ENCODE data around the gene AP1B1. TPM values are rescaled to one million over a fixed set of nuclear protein-coding genes. Genes with fewer than 3 reads are reported as not detected.
"Not testable (repeated sequence)": the region's sequence is repeated elsewhere in the genome, so short reads cannot be mapped to it uniquely, and the experiment has no call there.

AP1B1 gene
- 98.4 TPM for polyA plus RNA-seq (2013, experiment 1 of 2)
- 70.3 TPM for polyA plus RNA-seq (2013, experiment 2 of 2)

DNA sequence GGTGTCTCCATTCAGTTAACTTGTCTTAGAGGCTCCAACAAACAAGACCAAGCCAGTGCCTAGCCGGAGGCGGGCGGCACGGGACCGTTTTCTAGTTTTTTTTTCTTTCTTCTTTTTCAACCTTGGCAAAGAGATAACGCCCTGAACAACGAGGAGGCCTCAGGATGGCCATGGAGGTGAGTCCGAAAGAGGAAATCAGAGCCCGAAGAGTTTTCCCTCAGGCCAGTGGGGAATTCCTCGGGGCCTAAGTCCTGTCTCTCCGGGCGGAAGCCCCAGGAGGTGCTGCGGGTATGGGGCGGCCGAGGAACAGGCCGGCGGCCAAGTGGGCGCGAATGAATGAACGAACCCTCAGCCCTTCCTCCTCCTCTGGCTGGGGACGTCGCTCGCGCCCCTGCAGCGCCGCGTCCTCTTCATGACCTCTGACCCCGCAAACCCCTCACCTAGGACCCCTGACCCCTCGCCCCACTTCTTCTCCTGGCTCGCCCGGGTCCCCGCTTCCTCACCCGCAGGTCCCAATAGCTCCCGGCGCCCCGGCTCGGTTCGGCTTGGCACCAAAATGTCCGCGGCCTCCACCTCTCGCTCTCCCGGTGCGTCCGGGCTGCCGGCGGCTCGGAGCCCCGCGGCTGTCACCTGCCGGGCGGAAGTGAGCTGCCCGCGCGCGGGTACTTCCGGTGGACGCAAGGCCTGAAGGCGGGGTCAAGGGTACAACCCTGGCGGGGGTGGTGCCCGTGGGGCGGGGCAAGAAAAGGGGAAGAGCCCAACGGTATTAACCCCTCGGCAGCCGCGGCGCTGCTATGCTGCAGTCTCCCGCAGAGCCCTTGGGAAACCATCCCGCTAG lies at the start of gene AP1B1:
AP1B1 (minus strand) TSS at position 650 of the 838 bp plus-strand sequence. CDS start 21,327 bp downstream, outside the sequence.
- 1 to 2% methylated on average over 46 to 56 of the region's 68 CpGs for WGBS, 2 experiments (ENCODE audit: insufficient coverage in 2 of 2)
- Histone ChIP-seq H3K4me3 (ENCODE audit: extremely low read depth, insufficient read depth, low read length, poor library complexity, severe bottlenecking) (peak within 1 kb of the TSS; percentile 94), H3K27ac (ENCODE audit: low read depth, low read length, severe bottlenecking) (peak within 1 kb of the TSS; percentile 36), H3K4me1 (ENCODE audit: control insufficient read depth, insufficient read depth, low read length, poor library complexity, severe bottlenecking) (peaks cover 4% of the 10 kb centered on the region), H3K36me3 (ENCODE audit: control insufficient read depth, insufficient read depth, low read length) (peaks cover 9% of the 10 kb centered on the region), H3K9me3 (ENCODE audit: control insufficient read depth, low read length) (no peaks in the 10 kb centered on the region)

DNA sequence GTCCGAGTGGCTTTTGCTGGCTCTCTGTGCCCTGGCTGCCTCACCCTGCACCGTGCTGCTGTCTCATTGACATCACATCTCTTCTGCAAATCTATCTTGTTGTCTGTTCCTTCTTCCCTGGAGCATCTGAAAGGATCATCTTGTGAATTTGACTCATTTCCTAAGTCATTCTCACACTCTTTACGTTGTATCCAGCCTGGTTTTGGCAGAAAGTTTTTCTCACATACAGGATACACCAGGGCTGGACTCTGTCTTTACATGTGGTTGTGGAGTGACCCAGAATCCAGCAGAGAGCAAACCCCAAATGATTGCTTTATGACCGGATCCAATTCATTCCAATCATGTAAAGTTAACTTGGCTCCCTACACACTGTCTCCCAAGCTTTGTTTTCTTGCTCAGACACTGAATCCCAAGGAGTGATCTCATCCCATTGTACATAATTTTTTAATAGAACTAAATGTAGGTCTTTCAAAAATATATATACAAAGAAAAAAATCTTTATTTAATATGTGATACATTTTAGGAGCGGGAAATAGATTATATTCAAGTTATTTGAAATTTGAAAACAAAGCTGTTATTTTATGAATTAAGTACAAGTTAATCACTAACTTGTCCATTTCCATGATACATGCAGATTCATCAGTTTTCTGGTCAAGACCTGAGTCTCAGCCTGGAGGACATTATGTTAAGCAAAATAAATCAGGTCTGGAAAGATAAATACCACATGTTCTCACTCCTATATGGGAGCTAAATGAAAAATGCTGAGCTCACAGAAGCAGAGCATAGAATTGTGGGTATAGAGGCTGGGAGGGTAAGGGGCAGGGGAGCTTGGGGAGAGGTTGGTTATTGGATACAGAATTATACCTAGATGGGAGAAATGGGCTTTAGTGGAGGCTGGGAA lies 47.1 kb upstream of the AP1B1 start:
- Histone ChIP-seq H3K4me1 (ENCODE audit: control insufficient read depth, insufficient read depth, low read length, poor library complexity, severe bottlenecking) (no peaks in the 10 kb centered on the region), H3K36me3 (ENCODE audit: control insufficient read depth, insufficient read depth, low read length) (no peaks in the 10 kb centered on the region), H3K4me3 (ENCODE audit: extremely low read depth, insufficient read depth, low read length, poor library complexity, severe bottlenecking) (no peak overlapping the region), H3K9me3 (ENCODE audit: control insufficient read depth, low read length) (no peaks in the 10 kb centered on the region), H3K27ac (ENCODE audit: low read depth, low read length, severe bottlenecking) (no peak overlapping the region)
- 86% methylated on average over 2 of the region's 5 CpGs for WGBS, 2 experiments (ENCODE audit: insufficient coverage in 2 of 2)

DNA sequence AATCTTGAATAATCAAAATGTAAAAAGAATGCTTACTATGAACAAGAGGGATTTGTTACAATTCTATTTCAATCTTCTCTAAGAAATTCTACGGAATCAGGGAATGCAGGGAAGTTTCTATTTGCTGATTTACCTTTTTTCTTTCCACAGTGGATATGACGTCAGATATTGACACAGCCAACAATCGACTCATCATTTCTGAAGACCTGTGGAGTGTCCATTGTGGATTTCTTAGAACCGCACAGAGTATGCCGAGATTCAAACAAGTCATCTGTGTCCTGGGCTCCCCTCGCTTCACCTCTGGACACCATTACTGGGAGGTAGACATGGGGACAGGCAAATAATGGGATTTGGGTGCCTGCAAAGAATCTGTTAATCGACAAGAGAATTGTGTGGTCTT lies 45.9 kb upstream of the AP1B1 start:
- H3K9me3 ChIP-seq (ENCODE audit: control insufficient read depth, low read length): no peaks in the 10 kb centered on the region
- H3K4me3 ChIP-seq (ENCODE audit: extremely low read depth, insufficient read depth, low read length, poor library complexity, severe bottlenecking): no peak overlapping the region
- H3K36me3 ChIP-seq (ENCODE audit: control insufficient read depth, insufficient read depth, low read length): no peaks in the 10 kb centered on the region
- H3K4me1 ChIP-seq (ENCODE audit: control insufficient read depth, insufficient read depth, low read length, poor library complexity, severe bottlenecking): no peaks in the 10 kb centered on the region
- 92 to 99% methylated on average over 6 of the region's 7 CpGs for WGBS, 2 experiments (ENCODE audit: insufficient coverage in 2 of 2)
- no peak overlapping the region for H3K27ac ChIP-seq (ENCODE audit: low read depth, low read length, severe bottlenecking)

DNA sequence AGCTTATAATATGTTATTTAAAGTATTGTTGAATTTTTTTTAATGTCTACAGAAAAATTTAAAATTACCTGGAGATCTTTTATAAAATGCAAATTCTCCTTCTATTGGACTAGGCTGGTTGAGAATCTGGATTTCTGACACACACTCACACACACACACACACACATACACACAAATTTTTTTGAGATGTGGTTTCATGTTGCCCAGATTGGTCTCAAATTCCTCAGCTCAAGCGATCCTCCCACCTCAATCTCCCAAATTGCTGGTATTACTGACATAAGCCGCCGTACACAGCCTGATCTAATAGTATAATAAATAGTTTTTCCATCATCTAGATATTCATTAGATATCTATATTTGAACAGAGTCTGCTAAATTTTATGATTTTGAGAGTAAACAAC lies 45.5 kb upstream of the AP1B1 start:
- no CpG with 5 or more reads among the region's 3 CpGs for WGBS, 2 experiments (ENCODE audit: insufficient coverage in 2 of 2)
- no peaks in the 10 kb centered on the region for H3K9me3 ChIP-seq (ENCODE audit: control insufficient read depth, low read length)
- H3K4me1 ChIP-seq (ENCODE audit: control insufficient read depth, insufficient read depth, low read length, poor library complexity, severe bottlenecking): no peaks in the 10 kb centered on the region
- H3K36me3 ChIP-seq (ENCODE audit: control insufficient read depth, insufficient read depth, low read length): no peaks in the 10 kb centered on the region
- H3K27ac ChIP-seq (ENCODE audit: low read depth, low read length, severe bottlenecking): no peak overlapping the region
- no peak overlapping the region for H3K4me3 ChIP-seq (ENCODE audit: extremely low read depth, insufficient read depth, low read length, poor library complexity, severe bottlenecking)

GRCh38 chr22:29431986-29432385 lies 43.6 kb upstream of the AP1B1 start:
- H3K4me3 ChIP-seq (ENCODE audit: extremely low read depth, insufficient read depth, low read length, poor library complexity, severe bottlenecking): no peak overlapping the region
- WGBS, 2 experiments (ENCODE audit: insufficient coverage in 2 of 2): 36% methylated on average over 4 to 5 of the region's 5 CpGs
- no peaks in the 10 kb centered on the region for H3K4me1 ChIP-seq (ENCODE audit: control insufficient read depth, insufficient read depth, low read length, poor library complexity, severe bottlenecking)
- no peaks in the 10 kb centered on the region for H3K9me3 ChIP-seq (ENCODE audit: control insufficient read depth, low read length)
- no peaks in the 10 kb centered on the region for H3K36me3 ChIP-seq (ENCODE audit: control insufficient read depth, insufficient read depth, low read length)
- no peak overlapping the region for H3K27ac ChIP-seq (ENCODE audit: low read depth, low read length, severe bottlenecking)

GRCh38 chr22:29427176-29427760 lies 38.9 kb upstream of the AP1B1 start:
- H3K9me3 ChIP-seq (ENCODE audit: control insufficient read depth, low read length): no peaks in the 10 kb centered on the region
- no peaks in the 10 kb centered on the region for H3K4me1 ChIP-seq (ENCODE audit: control insufficient read depth, insufficient read depth, low read length, poor library complexity, severe bottlenecking)
- no peak overlapping the region for H3K4me3 ChIP-seq (ENCODE audit: extremely low read depth, insufficient read depth, low read length, poor library complexity, severe bottlenecking)
- no peaks in the 10 kb centered on the region for H3K36me3 ChIP-seq (ENCODE audit: control insufficient read depth, insufficient read depth, low read length)
- 92 to 100% methylated on average over 1 of the region's 2 CpGs for WGBS, 2 experiments (ENCODE audit: insufficient coverage in 2 of 2)
- H3K27ac ChIP-seq (ENCODE audit: low read depth, low read length, severe bottlenecking): no peak overlapping the region

GRCh38 chr22:29426476-29426875 lies 38.1 kb upstream of the AP1B1 start:
- no peaks in the 10 kb centered on the region for H3K4me1 ChIP-seq (ENCODE audit: control insufficient read depth, insufficient read depth, low read length, poor library complexity, severe bottlenecking)
- no peaks in the 10 kb centered on the region for H3K9me3 ChIP-seq (ENCODE audit: control insufficient read depth, low read length)
- 85 to 95% methylated on average over 7 of the region's 7 CpGs for WGBS, 2 experiments (ENCODE audit: insufficient coverage in 2 of 2)
- no peaks in the 10 kb centered on the region for H3K36me3 ChIP-seq (ENCODE audit: control insufficient read depth, insufficient read depth, low read length)
- no peak overlapping the region for H3K4me3 ChIP-seq (ENCODE audit: extremely low read depth, insufficient read depth, low read length, poor library complexity, severe bottlenecking)
- H3K27ac ChIP-seq (ENCODE audit: low read depth, low read length, severe bottlenecking): no peak overlapping the region

GRCh38 chr22:29418704-29419103 lies 30.3 kb upstream of the AP1B1 start:
- not testable (repeated sequence) for H3K27ac ChIP-seq (ENCODE audit: low read depth, low read length, severe bottlenecking); H3K4me3 ChIP-seq (ENCODE audit: extremely low read depth, insufficient read depth, low read length, poor library complexity, severe bottlenecking); H3K4me1 ChIP-seq (ENCODE audit: control insufficient read depth, insufficient read depth, low read length, poor library complexity, severe bottlenecking); H3K9me3 ChIP-seq (ENCODE audit: control insufficient read depth, low read length); H3K36me3 ChIP-seq (ENCODE audit: control insufficient read depth, insufficient read depth, low read length)
- 70 to 75% methylated on average over 4 of the region's 5 CpGs for WGBS, 2 experiments (ENCODE audit: insufficient coverage in 2 of 2)

GRCh38 chr22:29414951-29415591 lies 26.7 kb upstream of the AP1B1 start:
- 89% methylated on average over 16 to 19 of the region's 23 CpGs for WGBS, 2 experiments (ENCODE audit: insufficient coverage in 2 of 2)
- not testable (repeated sequence) for H3K27ac ChIP-seq (ENCODE audit: low read depth, low read length, severe bottlenecking); H3K36me3 ChIP-seq (ENCODE audit: control insufficient read depth, insufficient read depth, low read length); H3K4me3 ChIP-seq (ENCODE audit: extremely low read depth, insufficient read depth, low read length, poor library complexity, severe bottlenecking); H3K4me1 ChIP-seq (ENCODE audit: control insufficient read depth, insufficient read depth, low read length, poor library complexity, severe bottlenecking); H3K9me3 ChIP-seq (ENCODE audit: control insufficient read depth, low read length)

- WGBS, 2 experiments (ENCODE audit: insufficient coverage in 2 of 2): 74% methylated on average over 3 of the region's 4 CpGs; no CpG with 5 or more reads in 1 of the 2 experiments
- H3K27ac ChIP-seq (ENCODE audit: low read depth, low read length, severe bottlenecking); H3K9me3 ChIP-seq (ENCODE audit: control insufficient read depth, low read length); H3K36me3 ChIP-seq (ENCODE audit: control insufficient read depth, insufficient read depth, low read length); H3K4me3 ChIP-seq (ENCODE audit: extremely low read depth, insufficient read depth, low read length, poor library complexity, severe bottlenecking); H3K4me1 ChIP-seq (ENCODE audit: control insufficient read depth, insufficient read depth, low read length, poor library complexity, severe bottlenecking): not testable (repeated sequence)
These were observed 24.4 kb upstream of the AP1B1 start for GRCh38 chr22:29412772-29413171.

All from mesodermal cell (in vitro differentiated cells).